ENCODE data around the gene TMCO6.
A peak's percentile ranks its signal among the peaks of the same experiment; 100 is the strongest.

Gene TMCO6

GRCh38 chr5:140633501-140633900, 5.8 kb upstream of the TMCO6 start:
- H3K36me3 ChIP-seq (ENCODE audit: insufficient read depth, low read length) = no peaks in the 10 kb centered on the region
- H3K27ac ChIP-seq (ENCODE audit: low read length) = no peak overlapping the region
- H3K79me2 ChIP-seq (ENCODE audit: insufficient read depth, low read length) = no peaks in the 10 kb centered on the region
- ATAC-seq (ENCODE audit: insufficient read depth, low read depth) (no peak), DNase-seq (no peak)
- TF ChIP-seq EZH2 (IDR thresholded peaks at IDR 0.05; ENCODE audit: borderline replicate concordance, low read depth, low read length, severe bottlenecking) = no peak
- TF ChIP-seq, protein P1, sequence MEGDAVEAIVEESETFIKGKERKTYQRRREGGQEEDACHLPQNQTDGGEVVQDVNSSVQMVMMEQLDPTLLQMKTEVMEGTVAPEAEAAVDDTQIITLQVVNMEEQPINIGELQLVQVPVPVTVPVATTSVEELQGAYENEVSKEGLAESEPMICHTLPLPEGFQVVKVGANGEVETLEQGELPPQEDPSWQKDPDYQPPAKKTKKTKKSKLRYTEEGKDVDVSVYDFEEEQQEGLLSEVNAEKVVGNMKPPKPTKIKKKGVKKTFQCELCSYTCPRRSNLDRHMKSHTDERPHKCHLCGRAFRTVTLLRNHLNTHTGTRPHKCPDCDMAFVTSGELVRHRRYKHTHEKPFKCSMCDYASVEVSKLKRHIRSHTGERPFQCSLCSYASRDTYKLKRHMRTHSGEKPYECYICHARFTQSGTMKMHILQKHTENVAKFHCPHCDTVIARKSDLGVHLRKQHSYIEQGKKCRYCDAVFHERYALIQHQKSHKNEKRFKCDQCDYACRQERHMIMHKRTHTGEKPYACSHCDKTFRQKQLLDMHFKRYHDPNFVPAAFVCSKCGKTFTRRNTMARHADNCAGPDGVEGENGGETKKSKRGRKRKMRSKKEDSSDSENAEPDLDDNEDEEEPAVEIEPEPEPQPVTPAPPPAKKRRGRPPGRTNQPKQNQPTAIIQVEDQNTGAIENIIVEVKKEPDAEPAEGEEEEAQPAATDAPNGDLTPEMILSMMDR (IDR thresholded peaks at IDR 0.05; ENCODE audit: borderline replicate concordance, extremely low read depth, low read length, poor library complexity, severe bottlenecking) = no peak
- no peak overlapping the region for H3K4me2 ChIP-seq (ENCODE audit: insufficient read depth, low read length)
- H4K20me1 ChIP-seq (ENCODE audit: insufficient read depth, low read length) = no peaks in the 10 kb centered on the region
- H3K9ac ChIP-seq (ENCODE audit: low read depth, low read length) = no peak overlapping the region
- H3K4me3 ChIP-seq (ENCODE audit: low read depth in 1 of 2, low read length in 2 of 2) = no peak overlapping the region
- no peak overlapping the region for H2AFZ ChIP-seq (ENCODE audit: low read depth, low read length)
- H3K4me1 ChIP-seq (ENCODE audit: insufficient read depth, low read length) = peaks cover 1% of the 10 kb centered on the region
- peaks cover 5% of the 10 kb centered on the region for H3K9me3 ChIP-seq (ENCODE audit: insufficient read depth, low read length, severe bottlenecking)
- H3K27me3 ChIP-seq (ENCODE audit: insufficient read depth, low read length, poor library complexity) = no peaks in the 10 kb centered on the region

DNA sequence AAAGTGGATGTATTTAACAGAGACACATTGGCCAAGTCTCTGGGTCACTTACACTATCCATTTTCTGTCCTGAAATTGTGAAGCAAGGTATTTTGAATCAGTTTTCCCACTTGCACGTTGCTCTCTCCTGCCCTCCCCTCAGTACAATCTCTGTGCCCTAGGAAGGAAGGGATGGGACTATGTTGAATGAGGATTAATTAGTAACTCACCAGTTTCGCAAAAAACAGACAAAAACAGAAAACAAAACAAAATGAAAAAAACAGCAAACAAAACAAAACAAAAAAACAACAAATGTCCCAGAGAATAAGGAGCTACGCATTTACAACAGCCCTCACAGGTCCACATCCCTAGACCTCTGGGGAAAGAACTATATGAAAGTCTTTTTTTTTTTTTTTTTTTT, 5.1 kb upstream of the TMCO6 start:
- H3K27ac ChIP-seq (ENCODE audit: low read length) = no peak overlapping the region
- DNase-seq (no peak), ATAC-seq (ENCODE audit: insufficient read depth, low read depth) (no peak)
- H3K27me3 ChIP-seq (ENCODE audit: insufficient read depth, low read length, poor library complexity) = no peaks in the 10 kb centered on the region
- H3K4me1 ChIP-seq (ENCODE audit: insufficient read depth, low read length) = peaks cover 7% of the 10 kb centered on the region
- H3K79me2 ChIP-seq (ENCODE audit: insufficient read depth, low read length) = no peaks in the 10 kb centered on the region
- no peak overlapping the region for H3K9ac ChIP-seq (ENCODE audit: low read depth, low read length)
- no peaks in the 10 kb centered on the region for H3K9me3 ChIP-seq (ENCODE audit: insufficient read depth, low read length, severe bottlenecking)
- H3K4me2 ChIP-seq (ENCODE audit: insufficient read depth, low read length) = no peak overlapping the region
- H3K4me3 ChIP-seq (ENCODE audit: low read depth in 1 of 2, low read length in 2 of 2) = no peak overlapping the region
- TF ChIP-seq EZH2 (IDR thresholded peaks at IDR 0.05; ENCODE audit: borderline replicate concordance, low read depth, low read length, severe bottlenecking) = no peak
- TF ChIP-seq, protein P1 (IDR thresholded peaks at IDR 0.05; ENCODE audit: borderline replicate concordance, extremely low read depth, low read length, poor library complexity, severe bottlenecking) = no peak
- H4K20me1 ChIP-seq (ENCODE audit: insufficient read depth, low read length) = no peaks in the 10 kb centered on the region
- peak overlapping the region; percentile 26; the same call in 1 of the 2 replicates for H2AFZ ChIP-seq (ENCODE audit: low read depth, low read length)
- H3K36me3 ChIP-seq (ENCODE audit: insufficient read depth, low read length) = no peaks in the 10 kb centered on the region

DNA sequence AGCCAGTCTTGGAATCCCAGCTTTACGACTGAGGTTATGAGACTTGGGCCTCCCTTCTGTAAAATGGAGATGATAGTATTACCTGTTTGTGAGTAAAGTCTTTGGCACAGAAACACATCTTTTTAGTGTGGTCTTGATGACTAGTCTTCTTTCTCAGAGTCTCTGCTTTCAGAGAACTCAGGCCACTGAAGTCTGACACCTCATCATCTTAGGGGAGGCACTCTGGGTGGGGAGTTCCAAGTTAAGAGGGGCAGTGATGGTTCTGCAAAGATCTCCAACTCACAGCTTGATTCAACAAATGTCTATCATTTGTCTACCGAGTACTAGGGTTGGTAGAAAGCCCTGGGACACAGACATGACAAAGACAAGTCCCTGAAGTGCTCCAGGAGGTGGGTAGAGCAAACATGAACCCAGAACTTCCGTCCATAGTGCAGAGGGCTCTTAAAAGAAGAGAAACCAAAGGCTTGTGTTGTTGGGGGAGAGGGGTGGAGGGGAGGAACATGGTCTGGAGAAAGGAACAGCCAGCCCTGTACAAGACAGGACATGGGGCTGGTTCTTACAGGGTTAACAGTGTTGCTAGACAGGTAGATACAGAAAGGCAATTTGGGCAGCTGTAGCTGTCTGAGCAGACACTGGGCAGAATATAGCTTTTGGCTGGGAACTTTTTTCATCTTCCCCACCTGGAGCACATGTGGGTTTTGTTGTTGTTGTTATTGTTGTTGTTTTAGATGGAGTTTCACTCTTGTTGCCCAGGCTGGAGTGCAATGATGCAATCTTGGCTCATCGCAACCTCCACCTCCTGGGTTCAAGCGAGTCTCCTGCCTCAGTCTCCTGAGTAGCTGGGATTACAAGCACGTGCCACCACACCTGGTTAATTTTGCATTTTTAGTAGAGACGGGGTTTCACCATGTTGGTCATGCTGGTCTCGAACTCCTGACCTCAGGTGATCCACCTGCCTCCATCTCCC, 3.7 kb upstream of the TMCO6 start:
- H3K4me1 ChIP-seq (ENCODE audit: insufficient read depth, low read length) = peaks cover 18% of the 10 kb centered on the region
- H3K27me3 ChIP-seq (ENCODE audit: insufficient read depth, low read length, poor library complexity) = no peaks in the 10 kb centered on the region
- no peaks in the 10 kb centered on the region for H3K36me3 ChIP-seq (ENCODE audit: insufficient read depth, low read length)
- no peak overlapping the region for H3K4me3 ChIP-seq (ENCODE audit: low read depth in 1 of 2, low read length in 2 of 2)
- ATAC-seq (ENCODE audit: insufficient read depth, low read depth) (no peak), DNase-seq (no peak)
- TF ChIP-seq, protein P1 (IDR thresholded peaks at IDR 0.05; ENCODE audit: borderline replicate concordance, extremely low read depth, low read length, poor library complexity, severe bottlenecking) = no peak
- TF ChIP-seq EZH2 (IDR thresholded peaks at IDR 0.05; ENCODE audit: borderline replicate concordance, low read depth, low read length, severe bottlenecking) = no peak
- no peak overlapping the region for H3K4me2 ChIP-seq (ENCODE audit: insufficient read depth, low read length)
- no peak overlapping the region for H3K27ac ChIP-seq (ENCODE audit: low read length)
- peaks cover 13% of the 10 kb centered on the region for H3K79me2 ChIP-seq (ENCODE audit: insufficient read depth, low read length)
- peak overlapping the region; percentile 43; the same call in 1 of the 2 replicates for H2AFZ ChIP-seq (ENCODE audit: low read depth, low read length)
- no peak overlapping the region for H3K9ac ChIP-seq (ENCODE audit: low read depth, low read length)
- no peaks in the 10 kb centered on the region for H4K20me1 ChIP-seq (ENCODE audit: insufficient read depth, low read length)
- no peaks in the 10 kb centered on the region for H3K9me3 ChIP-seq (ENCODE audit: insufficient read depth, low read length, severe bottlenecking)
